ENCODE data around the gene LRRC23.

LRRC23 gene

DNA sequence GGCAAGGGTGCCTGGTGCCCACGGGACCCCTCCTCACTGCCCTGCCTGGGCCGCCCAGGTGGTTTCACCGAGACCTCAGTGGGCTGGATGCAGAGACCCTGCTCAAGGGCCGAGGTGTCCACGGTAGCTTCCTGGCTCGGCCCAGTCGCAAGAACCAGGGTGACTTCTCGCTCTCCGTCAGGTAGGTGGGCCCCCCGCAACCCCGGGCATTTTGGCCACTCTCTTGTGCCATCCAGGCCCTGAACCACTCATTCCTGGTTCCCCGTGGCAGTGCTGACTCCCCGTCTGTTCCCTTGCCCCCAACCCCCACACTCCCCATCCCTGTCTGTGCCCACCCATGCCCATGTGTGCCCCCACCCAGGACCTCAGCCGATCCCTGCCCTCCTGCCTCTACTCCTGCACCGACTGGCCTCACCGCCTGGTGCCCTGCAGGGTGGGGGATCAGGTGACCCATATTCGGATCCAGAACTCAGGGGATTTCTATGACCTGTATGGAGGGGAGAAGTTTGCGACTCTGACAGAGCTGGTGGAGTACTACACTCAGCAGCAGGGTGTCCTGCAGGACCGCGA, 47.0 kb downstream of the LRRC23 start:
- H3K4me3 ChIP-seq (ENCODE audit: low read length) = peak overlapping the region; percentile 89

DNA sequence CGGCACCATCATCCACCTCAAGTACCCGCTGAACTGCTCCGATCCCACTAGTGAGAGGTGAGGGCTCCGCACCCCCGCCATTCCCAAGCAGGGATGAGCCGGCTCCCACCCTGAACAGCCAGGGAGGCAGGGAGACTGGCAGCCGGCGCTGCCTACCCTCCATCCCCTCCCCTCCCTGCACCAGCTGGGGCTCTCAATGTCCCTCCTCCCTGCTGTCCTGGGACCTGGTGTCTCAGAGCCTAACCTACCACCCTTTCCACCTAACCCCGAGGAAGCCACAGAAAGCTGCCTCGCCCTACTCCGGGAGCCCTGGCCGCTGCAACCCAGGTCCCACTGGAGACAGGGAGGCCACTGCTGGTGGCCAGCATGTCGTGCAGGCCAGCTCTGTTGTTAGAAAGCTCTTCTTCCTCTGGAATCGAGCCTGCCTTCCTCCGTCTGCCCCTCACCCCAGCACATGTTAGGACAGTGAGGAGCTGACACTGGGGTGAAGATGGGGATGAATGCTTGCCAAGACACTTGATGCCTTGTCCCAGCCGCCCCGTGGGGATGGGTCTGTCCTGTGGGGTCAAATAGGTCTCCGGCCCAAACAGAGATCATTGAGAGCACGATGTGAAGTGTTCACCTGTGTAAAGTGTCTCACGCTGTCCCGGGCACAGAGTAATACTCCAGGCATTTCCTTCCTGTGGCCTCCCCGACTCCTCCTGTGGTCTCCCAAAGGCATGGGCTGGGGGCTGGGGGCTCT, 47.7 kb downstream of the LRRC23 start:
- DNase-seq (ENCODE audit: low read depth, low spot score) = no peak

More for the DNA sequence above, 47.0 kb downstream of the LRRC23 start:
- no peak for DNase-seq (ENCODE audit: low read depth, low spot score)

GRCh38 chr12:6952863-6953441, 48.3 kb downstream of the LRRC23 start:
- no peak for DNase-seq (ENCODE audit: low read depth, low spot score)
- peak overlapping the region; percentile 89 for H3K4me3 ChIP-seq (ENCODE audit: low read length)

More for the DNA sequence above, 47.7 kb downstream of the LRRC23 start:
- H3K4me3 ChIP-seq (ENCODE audit: low read length) = peak overlapping the region; percentile 89

DNA sequence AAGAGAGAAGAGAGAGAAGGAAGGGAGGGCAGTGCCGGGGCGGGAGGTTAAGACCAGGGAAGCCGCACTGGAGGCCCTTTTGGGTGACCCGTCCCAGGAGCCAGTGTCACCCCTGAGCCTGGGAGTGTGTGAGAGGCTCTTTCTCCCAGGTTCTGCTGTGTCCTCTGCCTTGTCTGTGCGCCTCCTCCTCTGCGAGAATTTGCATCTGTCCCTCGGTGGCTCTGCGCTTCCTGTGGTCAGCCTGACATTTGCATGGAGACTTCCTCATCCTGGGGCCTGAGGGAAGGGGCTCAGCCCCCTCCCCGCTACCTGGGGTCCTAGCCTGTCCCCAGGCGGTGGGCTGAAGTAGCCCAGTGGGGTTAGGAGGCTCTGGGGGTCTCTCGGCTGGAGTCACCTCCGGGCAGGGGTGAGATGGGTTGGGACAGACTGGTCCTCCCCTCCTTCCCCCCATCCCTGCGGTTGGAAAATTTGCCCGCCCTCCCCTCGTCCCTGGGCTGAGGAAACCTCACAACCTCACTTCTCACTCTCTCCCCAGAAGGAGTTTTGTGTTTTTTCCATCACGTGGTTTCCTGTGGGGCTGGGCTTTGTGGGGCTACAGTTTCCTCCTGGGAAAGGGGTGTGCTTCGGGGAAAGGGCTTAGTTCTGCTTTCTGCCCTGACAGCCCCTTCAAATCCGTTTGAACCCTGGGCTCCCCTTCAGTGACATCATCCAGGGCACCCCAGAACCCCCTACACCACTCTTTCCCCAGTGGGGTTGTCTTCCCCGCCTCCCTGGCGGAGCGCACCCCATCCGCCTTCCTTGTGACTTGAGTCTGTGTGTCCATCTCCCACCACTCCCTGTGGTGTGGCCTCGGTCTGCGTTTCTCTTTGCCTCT, 49.1 kb downstream of the LRRC23 start:
- peak overlapping the region; percentile 89 for H3K4me3 ChIP-seq (ENCODE audit: low read length)
- peak; percentile 93 for DNase-seq (ENCODE audit: low read depth, low spot score)

- H3K4me3 ChIP-seq (ENCODE audit: low read length) = peak overlapping the region; percentile 89
- DNase-seq (ENCODE audit: low read depth, low spot score) = no peak
These were observed 49.9 kb downstream of the LRRC23 start for GRCh38 chr12:6954316-6955107.

- DNase-seq (ENCODE audit: low read depth, low spot score) = no peak
- H3K4me3 ChIP-seq (ENCODE audit: low read length) = no peak overlapping the region
These were observed 50.7 kb downstream of the LRRC23 start for GRCh38 chr12:6955108-6956020.

- DNase-seq (ENCODE audit: low read depth, low spot score) = no peak
- H3K4me3 ChIP-seq (ENCODE audit: low read length) = no peak overlapping the region
These were observed 51.6 kb downstream of the LRRC23 start for GRCh38 chr12:6956021-6956727.

DNA sequence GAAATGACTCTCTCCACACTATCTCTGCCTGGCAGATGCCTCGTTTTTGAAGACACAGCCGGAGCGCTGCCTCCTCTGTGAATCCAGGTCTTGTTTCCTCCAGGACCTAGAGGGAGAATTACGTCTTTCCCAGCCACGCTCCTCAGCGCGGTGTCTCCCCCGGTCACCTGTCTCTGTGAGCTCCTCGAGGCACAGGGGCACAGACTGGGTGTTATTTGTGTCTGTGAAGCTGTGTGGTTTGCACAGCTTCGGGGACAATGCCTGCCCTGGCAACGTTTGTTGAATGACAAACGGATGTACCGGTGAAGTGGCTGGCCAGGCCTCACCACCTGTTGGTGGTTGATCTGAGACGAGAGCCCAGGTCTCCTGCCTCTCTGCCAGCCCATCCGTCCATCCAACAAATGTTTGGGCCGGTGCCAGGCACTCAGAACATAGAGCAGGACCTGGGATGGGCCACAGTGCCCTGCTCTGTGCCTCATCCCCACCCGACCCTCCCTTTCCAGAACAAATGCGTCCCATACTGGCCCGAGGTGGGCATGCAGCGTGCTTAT, 52.6 kb downstream of the LRRC23 start:
- no peak for DNase-seq (ENCODE audit: low read depth, low spot score)
- no peak overlapping the region for H3K4me3 ChIP-seq (ENCODE audit: low read length)

DNA sequence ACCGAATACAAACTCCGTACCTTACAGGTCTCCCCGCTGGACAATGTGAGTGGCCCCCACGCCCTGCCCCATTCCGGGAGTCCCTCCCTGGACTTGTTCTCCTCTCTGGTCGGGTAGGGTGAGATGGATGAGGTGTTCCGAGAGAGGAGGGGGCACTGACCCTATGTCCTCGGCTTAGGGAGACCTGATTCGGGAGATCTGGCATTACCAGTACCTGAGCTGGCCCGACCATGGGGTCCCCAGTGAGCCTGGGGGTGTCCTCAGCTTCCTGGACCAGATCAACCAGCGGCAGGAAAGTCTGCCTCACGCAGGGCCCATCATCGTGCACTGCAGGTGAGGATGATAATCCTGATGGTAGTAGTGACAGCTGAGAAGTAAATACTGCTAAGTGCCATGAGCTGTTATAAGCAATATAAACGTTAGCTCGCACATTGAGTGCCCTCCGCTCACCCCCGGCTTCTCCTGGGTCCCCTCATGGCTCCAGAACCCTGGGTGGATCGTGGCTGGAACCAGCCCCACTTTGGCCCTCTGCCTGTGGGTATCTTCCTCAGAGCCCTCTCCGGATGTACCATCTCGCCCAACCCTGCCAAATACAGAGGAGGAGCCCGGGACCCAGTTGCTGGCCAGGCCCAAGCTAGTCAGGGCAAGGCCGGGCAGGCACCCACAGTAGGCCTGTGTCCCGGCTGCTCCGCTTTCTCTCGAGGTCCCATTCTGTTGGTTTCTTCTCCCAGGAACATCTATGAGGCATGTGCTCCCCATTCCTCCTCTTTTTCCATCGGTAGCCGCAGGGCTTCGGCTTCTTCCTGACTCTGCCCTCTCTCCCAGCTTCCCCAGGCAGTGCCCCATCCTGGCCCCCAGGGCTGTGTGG, 53.4 kb downstream of the LRRC23 start:
- H3K4me3 ChIP-seq (ENCODE audit: low read length) = peak overlapping the region; percentile 52
- no peak for DNase-seq (ENCODE audit: low read depth, low spot score)

DNA sequence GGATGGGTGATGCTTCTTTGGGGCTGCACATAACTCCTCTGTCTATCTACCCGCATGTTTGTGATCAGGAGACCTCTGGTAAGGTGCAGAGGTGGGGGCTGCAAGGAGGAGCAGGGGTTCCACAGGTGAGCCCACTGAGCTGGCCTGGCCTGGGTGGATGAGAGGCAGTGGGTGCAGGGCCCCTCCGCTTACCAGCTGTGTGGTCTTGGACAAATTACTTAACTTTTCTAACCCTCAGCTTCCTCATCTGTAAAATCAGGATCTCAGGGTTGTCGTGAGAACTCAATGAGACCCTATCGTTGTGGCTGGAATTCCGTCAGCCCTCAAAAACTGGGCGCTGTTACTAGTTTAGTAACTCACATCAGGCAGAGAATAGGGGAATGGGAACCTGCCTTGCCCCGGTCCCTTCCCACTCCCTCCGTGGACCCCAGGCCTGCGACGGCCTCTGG, 54.0 kb downstream of the LRRC23 start:
- DNase-seq (ENCODE audit: low read depth, low spot score) = no peak
- H3K4me3 ChIP-seq (ENCODE audit: low read length) = peak overlapping the region; percentile 52

GRCh38 chr12:6959058-6959804, 54.6 kb downstream of the LRRC23 start:
- H3K4me3 ChIP-seq (ENCODE audit: low read length) = peak overlapping the region; percentile 52
- peak; percentile 86 for DNase-seq (ENCODE audit: low read depth, low spot score)

DNA sequence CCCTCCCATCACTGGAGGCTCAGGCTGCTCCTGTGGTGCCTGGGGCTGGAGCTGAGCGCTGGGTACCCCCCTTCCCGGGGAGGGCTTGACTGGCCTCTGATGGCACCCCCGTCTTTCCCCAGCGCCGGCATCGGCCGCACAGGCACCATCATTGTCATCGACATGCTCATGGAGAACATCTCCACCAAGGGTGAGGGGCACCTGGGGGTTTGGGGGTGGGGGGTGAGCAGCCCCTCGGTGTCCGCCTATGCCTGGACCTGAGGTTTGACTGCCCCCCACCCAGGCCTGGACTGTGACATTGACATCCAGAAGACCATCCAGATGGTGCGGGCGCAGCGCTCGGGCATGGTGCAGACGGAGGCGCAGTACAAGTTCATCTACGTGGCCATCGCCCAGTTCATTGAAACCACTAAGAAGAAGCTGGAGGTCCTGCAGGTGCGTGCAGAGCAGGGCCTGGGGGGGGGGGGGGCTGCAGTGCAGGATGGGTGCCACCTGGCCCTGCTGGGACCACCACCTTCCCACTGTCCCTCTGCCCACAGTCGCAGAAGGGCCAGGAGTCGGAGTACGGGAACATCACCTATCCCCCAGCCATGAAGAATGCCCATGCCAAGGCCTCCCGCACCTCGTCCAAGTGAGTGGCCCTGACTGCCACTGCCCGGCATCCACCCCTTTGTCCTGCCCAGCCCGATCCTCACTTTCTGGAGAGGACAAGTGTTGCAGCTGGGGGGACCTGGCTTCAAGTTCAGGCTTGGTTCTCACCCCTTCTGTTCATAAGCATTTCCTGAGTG, 55.4 kb downstream of the LRRC23 start:
- DNase-seq (ENCODE audit: low read depth, low spot score) = no peak
- no peak overlapping the region for H3K4me3 ChIP-seq (ENCODE audit: low read length)

DNA sequence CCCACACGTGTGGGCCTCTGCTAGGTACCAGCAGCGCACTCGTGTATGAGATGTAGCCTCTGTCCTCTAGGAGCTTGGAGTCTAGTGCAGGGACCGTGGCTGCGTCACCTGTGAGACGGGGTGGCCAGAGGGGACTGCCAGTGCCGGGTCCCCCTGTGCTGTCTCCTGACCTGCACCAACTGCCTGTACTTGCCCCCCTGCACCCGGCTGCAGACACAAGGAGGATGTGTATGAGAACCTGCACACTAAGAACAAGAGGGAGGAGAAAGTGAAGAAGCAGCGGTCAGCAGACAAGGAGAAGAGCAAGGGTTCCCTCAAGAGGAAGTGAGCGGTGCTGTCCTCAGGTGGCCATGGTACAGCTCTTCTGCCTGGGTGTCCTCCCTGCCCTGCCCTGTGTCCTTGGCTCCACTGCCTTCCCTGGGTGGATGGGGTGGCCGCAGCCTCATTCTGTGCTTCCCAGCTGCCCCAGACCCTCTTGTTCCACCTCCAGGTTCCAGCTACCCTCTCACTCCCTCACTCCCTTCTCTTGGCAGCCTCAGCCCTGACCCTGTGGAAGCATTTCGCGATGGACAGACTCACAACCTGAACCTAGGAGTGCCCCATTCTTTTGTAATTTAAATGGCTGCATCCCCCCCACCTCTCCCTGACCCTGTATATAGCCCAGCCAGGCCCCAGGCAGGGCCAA, 56.1 kb downstream of the LRRC23 start:
- no peak overlapping the region for H3K4me3 ChIP-seq (ENCODE audit: low read length)
- no peak for DNase-seq (ENCODE audit: low read depth, low spot score)

DNA sequence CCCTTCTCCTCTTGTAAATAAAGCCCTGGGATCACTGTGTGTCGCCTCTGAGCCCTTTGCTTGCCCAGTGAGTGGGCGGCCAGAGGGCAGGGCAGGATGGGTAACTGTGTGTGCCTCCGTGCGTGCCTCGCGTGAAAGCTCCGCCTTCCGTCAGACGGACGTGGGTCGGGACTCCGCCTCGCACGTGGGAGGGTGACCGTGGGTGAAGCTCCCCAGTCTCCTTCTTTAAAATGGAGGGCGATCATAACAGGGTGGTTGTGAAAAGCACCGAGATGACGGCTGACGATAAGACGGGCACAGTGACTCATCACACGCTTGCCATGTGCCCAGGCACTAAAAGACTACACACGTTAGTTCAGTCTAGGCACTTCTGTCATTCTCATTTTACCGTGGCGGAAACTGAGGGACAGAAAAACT, 56.7 kb downstream of the LRRC23 start:
- no peak overlapping the region for H3K4me3 ChIP-seq (ENCODE audit: low read length)

More for the DNA sequence above, 56.7 kb downstream of the LRRC23 start:
- DNase-seq (ENCODE audit: low read depth, low spot score) = no peak
